ENCODE measurements around the gene ARMC9.

Gene ARMC9

GRCh38 chr2:231204146-231204545 lies 5.7 kb downstream of the ARMC9 start:
- DNase-seq = no peak

GRCh38 chr2:231204581-231204980 lies 6.2 kb downstream of the ARMC9 start:
- no peak for DNase-seq

GRCh38 chr2:231207734-231208133 lies 9.3 kb downstream of the ARMC9 start:
- DNase-seq = no peak

GRCh38 chr2:231210782-231211181 lies 12.4 kb downstream of the ARMC9 start:
- no peak for DNase-seq

GRCh38 chr2:231211486-231211885 lies 13.1 kb downstream of the ARMC9 start:
- DNase-seq = no peak

GRCh38 chr2:231212329-231212845 lies 14.0 kb downstream of the ARMC9 start:
- DNase-seq = no peak

GRCh38 chr2:231213931-231214642 lies 15.7 kb downstream of the ARMC9 start:
- DNase-seq = no peak

- no peak for DNase-seq
Measured at GRCh38 chr2:231218366-231218765, 19.9 kb downstream of the ARMC9 start.

GRCh38 chr2:231219289-231219688 lies 20.9 kb downstream of the ARMC9 start:
- no peak for DNase-seq

- peak in 1 of 3 donors; percentile 14 for DNase-seq
Measured at GRCh38 chr2:231221761-231222160, 23.3 kb downstream of the ARMC9 start.

- peak; percentile 80 to 93 (median 86) for DNase-seq
Measured at GRCh38 chr2:231222318-231223000, 24.0 kb downstream of the ARMC9 start.

- no peak for DNase-seq
Measured at GRCh38 chr2:231223001-231223375, 24.6 kb downstream of the ARMC9 start.

- no peak for DNase-seq
Measured at GRCh38 chr2:231223458-231223976, 25.1 kb downstream of the ARMC9 start.

GRCh38 chr2:231227310-231228162 lies 29.1 kb downstream of the ARMC9 start:
- peak; percentile 81 to 90 (median 88) for DNase-seq

GRCh38 chr2:231228223-231228622 lies 29.8 kb downstream of the ARMC9 start:
- DNase-seq = no peak

- DNase-seq = no peak
Measured at GRCh38 chr2:231228974-231229529, 30.6 kb downstream of the ARMC9 start.

- no peak for DNase-seq
Measured at GRCh38 chr2:231235217-231235616, 36.8 kb downstream of the ARMC9 start.

GRCh38 chr2:231238689-231239088 lies 40.3 kb downstream of the ARMC9 start:
- no peak for DNase-seq

- DNase-seq = no peak
Measured at GRCh38 chr2:231239751-231240150, 41.3 kb downstream of the ARMC9 start.

GRCh38 chr2:231241755-231242507 lies 43.5 kb downstream of the ARMC9 start:
- DNase-seq = peak; percentile 61 to 68 (median 67)

GRCh38 chr2:231243866-231244265 lies 45.4 kb downstream of the ARMC9 start:
- no peak for DNase-seq
